Measurements from ENCODE around the gene SCN3A.

GRCh38 chr2:165081276-165081675 lies 122.6 kb downstream of the SCN3A start:
- TF ChIP-seq CTCF (conservative IDR thresholded peaks at IDR 0.05 in 1 of 2, IDR thresholded peaks at IDR 0.05 in 1 of 2; ENCODE audit: extremely low read depth in 1 of 2, insufficient read depth in 1 of 2, low read depth in 1 of 2, low read length in 2 of 2) = no peak
- TF ChIP-seq EZH2 (IDR thresholded peaks at IDR 0.05; ENCODE audit: borderline replicate concordance, low read length) = no peak
